Measurements from ENCODE around the gene VGLL4. TPM values are rescaled to one million over a fixed set of nuclear protein-coding genes. Genes with fewer than 3 reads are reported as not detected.

Gene VGLL4
- polyA plus RNA-seq, 1 donor from 2014 or later, result 113 TPM

- TF ChIP-seq RAD21 (conservative IDR thresholded peaks at IDR 0.05) (peak; percentile 72), REST (IDR thresholded peaks at IDR 0.05; ENCODE audit: borderline replicate concordance) (no peak), SMC3 (conservative IDR thresholded peaks at IDR 0.05; ENCODE audit: poor library complexity) (peak; percentile 70), CTCF (IDR thresholded peaks at IDR 0.05; ENCODE audit: poor library complexity, severe bottlenecking) (peak; percentile 67)
- H3K4me2 ChIP-seq (ENCODE audit: low read length), result no peak overlapping the region
- no peak overlapping the region for H3K4me3 ChIP-seq (ENCODE audit: low read length)
- H3K36me3 ChIP-seq (ENCODE audit: insufficient read depth, low read length), result no peaks in the 10 kb centered on the region
- no peaks in the 10 kb centered on the region for H3K27me3 ChIP-seq (ENCODE audit: insufficient read depth, low read depth, low read length)
- no peaks in the 10 kb centered on the region for H3K9me3 ChIP-seq (ENCODE audit: low read length)
- H3K9me2 ChIP-seq (ENCODE audit: insufficient read depth, low read length), result no peaks in the 10 kb centered on the region
- H2AFZ ChIP-seq (ENCODE audit: low read depth, low read length), result no peak overlapping the region
- no peaks in the 10 kb centered on the region for H3K79me2 ChIP-seq (replicated peaks; ENCODE audit: insufficient read depth, low read length)
- H4K20me1 ChIP-seq (ENCODE audit: insufficient read depth), result no peaks in the 10 kb centered on the region
- H3K27ac ChIP-seq (ENCODE audit: low read length), result no peak overlapping the region
- H3K9ac ChIP-seq (ENCODE audit: low read length), result no peak overlapping the region
- no peaks in the 10 kb centered on the region for H3F3A ChIP-seq (ENCODE audit: insufficient read depth, low read length, poor library complexity, severe bottlenecking)
These were observed 8.2 kb upstream of the VGLL4 start for GRCh38 chr3:11651900-11652299.

GRCh38 chr3:11651477-11651876, 7.8 kb upstream of the VGLL4 start:
- H2AFZ ChIP-seq (ENCODE audit: low read depth, low read length), result no peak overlapping the region
- H3K4me3 ChIP-seq (ENCODE audit: low read length), result no peak overlapping the region
- H3K9ac ChIP-seq (ENCODE audit: low read length), result no peak overlapping the region
- no peak overlapping the region for H3K27ac ChIP-seq (ENCODE audit: low read length)
- H3K27me3 ChIP-seq (ENCODE audit: insufficient read depth, low read depth, low read length), result no peaks in the 10 kb centered on the region
- no peaks in the 10 kb centered on the region for H3K9me2 ChIP-seq (ENCODE audit: insufficient read depth, low read length)
- no peaks in the 10 kb centered on the region for H4K20me1 ChIP-seq (ENCODE audit: insufficient read depth)
- no peak overlapping the region for H3K4me2 ChIP-seq (ENCODE audit: low read length)
- H3K79me2 ChIP-seq (replicated peaks; ENCODE audit: insufficient read depth, low read length), result no peaks in the 10 kb centered on the region
- no peaks in the 10 kb centered on the region for H3K36me3 ChIP-seq (ENCODE audit: insufficient read depth, low read length)
- no peaks in the 10 kb centered on the region for H3K9me3 ChIP-seq (ENCODE audit: low read length)
- H3F3A ChIP-seq (ENCODE audit: insufficient read depth, low read length, poor library complexity, severe bottlenecking), result no peaks in the 10 kb centered on the region
- TF ChIP-seq EP300 (conservative IDR thresholded peaks at IDR 0.05; ENCODE audit: poor library complexity, severe bottlenecking), result no peak
- TF ChIP-seq TAF1 (IDR thresholded peaks at IDR 0.05; ENCODE audit: low read depth), result no peak
- no peak for TF ChIP-seq SMC3 (conservative IDR thresholded peaks at IDR 0.05; ENCODE audit: poor library complexity)
- no peak for TF ChIP-seq CTCF (IDR thresholded peaks at IDR 0.05; ENCODE audit: poor library complexity, severe bottlenecking)
- TF ChIP-seq POLR2AphosphoS5 (IDR thresholded peaks at IDR 0.05), result no peak
- no peak for TF ChIP-seq RAD21 (conservative IDR thresholded peaks at IDR 0.05)
- TF ChIP-seq MXI1 (conservative IDR thresholded peaks at IDR 0.05; ENCODE audit: poor library complexity, severe bottlenecking), result no peak
- no peak for TF ChIP-seq REST (IDR thresholded peaks at IDR 0.05; ENCODE audit: borderline replicate concordance)
- TF ChIP-seq EZH2 (IDR thresholded peaks at IDR 0.05; ENCODE audit: borderline replicate concordance, insufficient read depth, low read length, poor library complexity, severe bottlenecking), result no peak
